GM19324 (cell line): ENCODE measurements around the gene HOXA4.

Source experiments
- ATAC-seq: cut with Tn5 transposase; IDR thresholded peaks from one replicate; pipeline ENCODE4 v1.9.1; 2021; ENCODE audit warnings: mild to moderate bottlenecking, moderate library complexity; ENCODE audit not compliant: unreplicated experiment, low FRiP score

HOXA4 gene

DNA sequence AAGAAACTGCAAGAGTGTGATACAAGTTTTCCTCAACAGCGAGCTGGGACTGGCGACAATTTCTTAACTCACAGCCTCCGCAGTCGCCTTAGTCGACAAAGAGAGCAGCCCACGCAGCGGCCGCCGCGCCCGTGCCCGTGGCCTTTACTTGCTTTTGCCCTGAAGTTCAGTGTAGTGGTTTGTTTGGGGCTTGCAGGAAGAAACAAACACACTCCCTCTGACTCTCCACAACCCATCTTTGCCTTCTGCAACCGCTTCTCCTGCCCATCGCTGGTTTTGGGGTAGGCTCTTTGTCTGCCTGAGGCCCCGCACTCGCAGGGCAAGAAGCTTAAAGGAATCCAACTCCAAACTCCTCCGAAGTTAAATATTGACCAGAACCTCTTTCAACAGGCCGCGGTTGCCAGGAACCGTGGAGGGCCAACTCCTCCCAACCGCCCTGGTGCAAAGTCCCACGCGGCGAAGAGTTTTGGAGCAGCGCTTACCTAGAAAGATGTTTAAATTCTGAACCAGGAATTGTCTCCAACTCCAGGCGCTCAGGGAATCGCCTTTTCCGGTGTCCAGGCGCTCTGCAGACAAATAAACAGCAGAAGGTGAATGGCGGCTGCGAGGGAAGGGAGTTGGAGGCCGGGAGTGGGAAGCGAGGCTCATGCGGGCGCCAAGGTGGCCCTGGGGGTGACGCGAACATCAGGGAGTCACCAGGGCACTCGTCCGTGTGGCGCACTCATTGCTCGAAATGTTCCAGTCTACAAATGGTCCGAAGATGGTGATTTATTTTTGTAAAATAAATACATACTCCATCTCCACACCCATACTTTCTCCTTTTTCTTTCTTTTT lies 8.3 kb downstream of the HOXA4 start:
- ATAC-seq: no peak

- ATAC-seq: no peak
Measured at GRCh38 chr7:27121684-27122076, 8.9 kb downstream of the HOXA4 start.

GRCh38 chr7:27119412-27119911 lies 11.1 kb downstream of the HOXA4 start:
- no peak for ATAC-seq

DNA sequence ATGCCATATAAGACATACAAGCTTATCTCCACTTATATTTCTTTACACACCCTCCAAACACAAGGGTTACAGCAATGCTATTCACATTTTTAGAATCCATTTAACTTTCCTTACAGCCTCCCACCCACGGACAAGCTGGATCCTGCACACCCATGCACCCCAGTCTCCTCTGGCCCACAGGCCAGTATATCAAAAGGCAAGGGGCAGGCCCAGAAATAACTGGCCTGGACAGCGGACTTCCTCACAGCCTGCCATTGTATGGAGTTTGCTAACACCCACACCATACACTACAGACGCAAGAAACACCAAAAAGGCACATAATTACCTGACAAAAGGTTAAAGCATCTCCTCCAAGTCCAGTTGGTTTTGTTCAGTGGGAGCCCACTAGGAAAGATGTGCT lies 12.0 kb downstream of the HOXA4 start:
- ATAC-seq: no peak

- ATAC-seq: no peak
Measured at GRCh38 chr7:27117887-27118491, 12.6 kb downstream of the HOXA4 start.

GRCh38 chr7:27116962-27117886 lies 13.3 kb downstream of the HOXA4 start:
- ATAC-seq: no peak

- no peak for ATAC-seq
Measured at GRCh38 chr7:27116031-27116961, 14.3 kb downstream of the HOXA4 start.

DNA sequence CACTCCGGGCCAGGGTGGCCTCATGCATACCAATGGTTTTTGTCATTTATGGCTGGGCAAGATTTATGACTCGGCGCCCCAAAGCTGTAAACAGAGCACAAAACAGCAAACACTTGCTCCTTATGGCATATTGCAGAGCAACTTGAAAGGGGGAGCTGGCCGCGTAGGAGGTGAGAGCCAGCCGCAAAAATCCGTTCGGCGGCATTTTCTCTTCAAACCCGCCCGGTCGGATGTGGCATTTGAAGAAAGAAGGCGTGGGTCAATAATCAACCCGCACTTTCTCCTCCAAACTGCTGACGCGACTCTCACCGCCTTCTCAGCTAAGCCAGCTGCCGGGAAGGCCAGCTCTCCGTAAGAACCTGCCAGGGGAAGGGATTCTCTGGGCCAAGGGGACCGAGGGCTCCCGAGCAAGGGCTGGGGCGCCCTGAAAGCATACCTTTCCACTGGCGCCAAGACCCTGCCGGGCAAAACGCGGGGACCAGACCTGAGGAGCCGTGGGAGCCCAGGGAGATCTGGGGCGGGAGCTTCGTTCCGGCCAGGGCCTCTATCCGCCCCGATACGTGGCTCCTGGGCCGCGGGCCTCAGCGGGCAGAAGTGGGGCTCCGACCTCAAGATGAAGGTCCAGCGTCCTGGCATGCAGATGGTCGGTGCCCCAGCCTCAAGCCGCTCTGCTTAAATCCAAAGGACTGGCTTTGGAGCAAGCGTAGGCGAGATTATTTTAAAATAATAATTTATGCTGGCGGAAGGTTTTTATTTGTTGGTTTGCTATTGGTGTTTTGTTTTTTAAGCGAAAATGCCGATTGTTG lies 15.1 kb downstream of the HOXA4 start:
- ATAC-seq: no peak

DNA sequence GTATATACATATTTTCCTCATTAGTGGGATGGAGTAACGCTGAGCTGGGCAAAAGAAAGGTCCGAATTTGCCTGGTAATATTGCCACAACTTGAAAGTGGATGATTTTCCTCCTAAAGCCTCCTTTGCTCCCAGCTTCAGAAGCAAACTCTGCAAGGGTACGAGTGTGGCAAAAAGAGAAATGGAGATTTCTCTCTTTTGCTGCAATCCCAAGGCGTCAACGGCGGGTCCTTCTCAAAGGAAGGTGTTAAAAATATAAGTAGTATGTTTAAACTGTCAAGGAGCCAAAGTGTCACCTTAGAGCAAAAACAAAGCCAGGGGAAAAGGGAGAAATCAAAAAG lies 15.7 kb downstream of the HOXA4 start:
- ATAC-seq: no peak

- ATAC-seq: no peak
Measured at GRCh38 chr7:27113991-27114769, 16.4 kb downstream of the HOXA4 start.

DNA sequence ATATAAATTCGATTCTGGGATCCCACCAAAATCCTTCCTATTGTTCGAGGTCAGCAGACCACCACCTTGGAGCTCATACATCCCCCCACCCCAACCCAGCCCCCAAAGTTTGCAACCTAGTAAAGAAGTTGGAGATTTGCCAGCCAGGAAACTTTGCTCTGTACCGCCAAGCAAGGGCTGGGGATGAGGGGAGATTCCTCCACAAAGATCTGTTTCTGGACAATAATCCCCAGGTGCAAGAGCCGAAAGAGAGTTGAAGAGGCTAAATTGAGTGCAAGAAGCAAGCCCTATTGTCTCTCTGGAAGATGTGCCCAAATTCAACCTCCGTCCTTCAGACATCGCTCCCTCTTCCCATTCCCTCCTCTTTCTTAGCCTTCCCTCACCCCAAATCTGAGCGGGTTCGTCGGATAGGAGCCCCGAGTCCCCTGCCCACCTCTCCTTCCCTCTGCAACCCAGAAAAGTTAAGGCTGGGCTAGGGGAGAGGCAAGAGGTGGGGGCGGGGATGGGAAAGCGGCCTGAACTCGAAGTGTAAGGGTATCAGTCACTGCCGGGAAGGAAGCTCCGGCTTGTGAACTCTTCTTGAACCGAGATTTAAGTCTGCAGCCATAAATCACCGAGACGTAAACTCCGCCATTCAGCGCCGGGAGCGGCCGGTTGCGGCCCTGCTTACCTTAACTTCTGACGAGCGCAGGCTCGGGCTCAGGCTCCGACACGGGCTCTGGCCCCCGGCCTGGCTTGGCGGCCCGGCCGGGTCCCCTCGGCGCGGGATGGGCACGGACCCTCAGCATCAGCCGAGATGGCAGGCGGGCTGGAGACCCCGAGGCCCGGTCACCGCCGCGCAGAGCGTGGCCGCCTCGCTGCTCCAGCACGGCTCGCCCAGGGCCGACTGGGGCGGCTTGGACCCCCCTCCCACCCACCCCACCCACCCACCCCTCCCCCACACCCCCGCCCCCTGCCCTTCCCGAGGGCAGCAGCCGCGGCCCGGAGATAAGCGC lies 17.3 kb downstream of the HOXA4 start:
- ATAC-seq: no peak

- no peak for ATAC-seq
Measured at GRCh38 chr7:27112361-27112760, 18.2 kb downstream of the HOXA4 start.

DNA sequence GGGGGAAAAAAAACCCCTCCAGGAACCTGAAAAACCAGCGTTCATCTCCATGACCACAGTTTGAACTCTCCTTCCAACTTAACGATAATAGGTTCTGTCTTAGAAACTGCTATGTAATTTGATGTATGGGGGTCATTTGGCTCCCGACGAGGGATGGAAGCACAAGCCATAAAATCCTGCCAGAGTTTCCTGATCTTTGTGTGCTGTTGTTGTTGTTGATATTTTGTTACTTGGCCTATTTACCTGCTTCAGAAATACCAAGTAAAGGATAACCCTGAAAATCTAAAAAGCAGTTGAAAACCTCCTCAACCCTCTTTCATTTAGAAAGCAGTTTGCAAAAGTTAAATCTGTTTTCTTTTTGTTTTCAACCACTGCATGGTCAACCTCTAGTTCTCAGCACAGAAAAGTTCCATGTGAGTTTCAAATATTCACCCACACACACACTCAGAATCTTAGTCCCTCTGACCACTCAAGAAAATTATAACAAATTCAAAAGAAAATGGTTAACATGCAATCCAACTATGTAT lies 18.7 kb downstream of the HOXA4 start:
- ATAC-seq: no peak

- ATAC-seq: no peak
Measured at GRCh38 chr7:27111042-27111750, 19.4 kb downstream of the HOXA4 start.

DNA sequence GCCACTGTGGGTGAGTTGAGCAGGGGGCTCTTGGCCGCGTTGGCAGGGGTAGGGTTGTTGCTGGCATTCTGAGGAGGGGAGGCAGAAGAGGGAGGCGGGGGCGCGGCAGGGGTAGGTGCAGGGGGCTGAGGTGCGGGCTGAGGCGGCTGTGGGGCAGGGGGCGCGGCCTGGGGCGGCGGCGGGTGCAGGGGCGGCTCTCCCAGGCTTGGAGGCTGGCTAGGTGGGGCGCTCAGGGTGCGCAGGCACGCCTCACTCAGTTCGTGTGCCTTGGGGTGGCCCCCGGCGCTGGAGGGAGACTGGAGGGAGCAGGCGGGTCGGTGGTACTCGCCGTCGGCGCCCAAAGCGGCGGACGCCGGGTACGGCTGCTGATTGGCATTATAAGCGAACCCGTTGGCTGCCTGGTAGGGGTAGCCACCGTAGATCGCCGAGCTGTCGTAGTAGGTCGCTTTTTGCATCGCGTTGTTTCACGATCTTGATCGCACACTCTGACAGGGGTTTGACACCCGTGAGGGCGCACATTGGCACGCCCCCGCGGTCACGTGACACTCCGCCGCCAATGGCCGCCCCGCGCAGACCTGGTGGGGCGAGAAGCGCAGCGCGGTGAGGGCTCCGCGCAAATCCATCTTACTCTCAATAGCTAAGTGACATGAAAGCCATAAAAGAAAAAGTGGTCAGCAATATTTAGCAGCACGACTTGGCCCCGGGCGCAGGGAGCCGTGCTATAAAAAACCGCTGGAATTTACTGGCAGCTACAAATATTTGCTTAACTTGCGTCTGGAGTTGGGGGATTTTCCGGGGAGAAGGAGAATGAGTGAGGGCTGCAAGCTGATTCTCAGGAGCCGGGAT lies 20.1 kb downstream of the HOXA4 start:
- no peak for ATAC-seq
